ENCODE measurements around the gene GADD45A.

Gene GADD45A

GRCh38 chr1:67710417-67710816, 25.4 kb downstream of the GADD45A start:
- Histone ChIP-seq H3K27ac (ENCODE audit: extremely low read depth, low read depth, low read length) (no peak overlapping the region), H3K4me1 (ENCODE audit: control insufficient read depth, insufficient read depth, low read length) (peaks cover 15% of the 10 kb centered on the region), H3K36me3 (ENCODE audit: control insufficient read depth in 2 of 2, insufficient read depth in 1 of 2, low read length in 2 of 2) (peaks cover 0 to 4% of the 10 kb centered on the region in 2 experiments; a peak in 1 of 3 replicates), H3K4me3 (ENCODE audit: low read depth, low read length) (no peak overlapping the region), H3K9me3 (ENCODE audit: control insufficient read depth, insufficient read depth, low read depth, low read length) (no peaks in the 10 kb centered on the region)
- CTCF ChIA-PET = no interaction called here
- TF ChIP-seq ZBTB8A (tag by site-specific recombination; IDR thresholded peaks at IDR 0.05) (no peak), ZNF501 (tag by site-specific recombination; IDR thresholded peaks at IDR 0.05) (no peak), ZNF776 (tag by site-specific recombination; IDR thresholded peaks at IDR 0.05; ENCODE audit: borderline replicate concordance) (no peak), SP7 (tag by site-specific recombination; IDR thresholded peaks at IDR 0.05) (no peak), BCL6B (tag by site-specific recombination; IDR thresholded peaks at IDR 0.05) (no peak), ZNF157 (tag by site-specific recombination; IDR thresholded peaks at IDR 0.05) (no peak), ZNF132 (tag by site-specific recombination; IDR thresholded peaks at IDR 0.05; ENCODE audit: borderline replicate concordance) (no peak), ZBTB7A (tag by site-specific recombination; IDR thresholded peaks at IDR 0.05; ENCODE audit: low read depth) (no peak), ZNF16 (tag by site-specific recombination; IDR thresholded peaks at IDR 0.05; ENCODE audit: low read depth) (no peak), SP3 (tag by site-specific recombination; IDR thresholded peaks at IDR 0.05) (no peak), ATF2 (tag by site-specific recombination; IDR thresholded peaks at IDR 0.05; ENCODE audit: low read depth) (no peak), PRDM1 (tag by site-specific recombination; IDR thresholded peaks at IDR 0.05) (no peak), ZNF112 (tag by site-specific recombination; IDR thresholded peaks at IDR 0.05) (no peak), ZFP37 (tag by site-specific recombination; IDR thresholded peaks at IDR 0.05) (no peak), KLF16 (tag by site-specific recombination; IDR thresholded peaks at IDR 0.05) (no peak)
- TF ChIP-seq, protein P1, sequence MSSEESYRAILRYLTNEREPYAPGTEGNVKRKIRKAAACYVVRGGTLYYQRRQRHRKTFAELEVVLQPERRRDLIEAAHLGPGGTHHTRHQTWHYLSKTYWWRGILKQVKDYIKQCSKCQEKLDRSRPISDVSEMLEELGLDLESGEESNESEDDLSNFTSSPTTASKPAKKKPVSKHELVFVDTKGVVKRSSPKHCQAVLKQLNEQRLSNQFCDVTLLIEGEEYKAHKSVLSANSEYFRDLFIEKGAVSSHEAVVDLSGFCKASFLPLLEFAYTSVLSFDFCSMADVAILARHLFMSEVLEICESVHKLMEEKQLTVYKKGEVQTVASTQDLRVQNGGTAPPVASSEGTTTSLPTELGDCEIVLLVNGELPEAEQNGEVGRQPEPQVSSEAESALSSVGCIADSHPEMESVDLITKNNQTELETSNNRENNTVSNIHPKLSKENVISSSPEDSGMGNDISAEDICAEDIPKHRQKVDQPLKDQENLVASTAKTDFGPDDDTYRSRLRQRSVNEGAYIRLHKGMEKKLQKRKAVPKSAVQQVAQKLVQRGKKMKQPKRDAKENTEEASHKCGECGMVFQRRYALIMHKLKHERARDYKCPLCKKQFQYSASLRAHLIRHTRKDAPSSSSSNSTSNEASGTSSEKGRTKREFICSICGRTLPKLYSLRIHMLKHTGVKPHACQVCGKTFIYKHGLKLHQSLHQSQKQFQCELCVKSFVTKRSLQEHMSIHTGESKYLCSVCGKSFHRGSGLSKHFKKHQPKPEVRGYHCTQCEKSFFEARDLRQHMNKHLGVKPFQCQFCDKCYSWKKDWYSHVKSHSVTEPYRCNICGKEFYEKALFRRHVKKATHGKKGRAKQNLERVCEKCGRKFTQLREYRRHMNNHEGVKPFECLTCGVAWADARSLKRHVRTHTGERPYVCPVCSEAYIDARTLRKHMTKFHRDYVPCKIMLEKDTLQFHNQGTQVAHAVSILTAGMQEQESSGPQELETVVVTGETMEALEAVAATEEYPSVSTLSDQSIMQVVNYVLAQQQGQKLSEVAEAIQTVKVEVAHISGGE (tag by site-specific recombination; conservative IDR thresholded peaks at IDR 0.05; ENCODE audit: low read depth) = no peak
- POLR2A ChIA-PET = no interaction called here

DNA sequence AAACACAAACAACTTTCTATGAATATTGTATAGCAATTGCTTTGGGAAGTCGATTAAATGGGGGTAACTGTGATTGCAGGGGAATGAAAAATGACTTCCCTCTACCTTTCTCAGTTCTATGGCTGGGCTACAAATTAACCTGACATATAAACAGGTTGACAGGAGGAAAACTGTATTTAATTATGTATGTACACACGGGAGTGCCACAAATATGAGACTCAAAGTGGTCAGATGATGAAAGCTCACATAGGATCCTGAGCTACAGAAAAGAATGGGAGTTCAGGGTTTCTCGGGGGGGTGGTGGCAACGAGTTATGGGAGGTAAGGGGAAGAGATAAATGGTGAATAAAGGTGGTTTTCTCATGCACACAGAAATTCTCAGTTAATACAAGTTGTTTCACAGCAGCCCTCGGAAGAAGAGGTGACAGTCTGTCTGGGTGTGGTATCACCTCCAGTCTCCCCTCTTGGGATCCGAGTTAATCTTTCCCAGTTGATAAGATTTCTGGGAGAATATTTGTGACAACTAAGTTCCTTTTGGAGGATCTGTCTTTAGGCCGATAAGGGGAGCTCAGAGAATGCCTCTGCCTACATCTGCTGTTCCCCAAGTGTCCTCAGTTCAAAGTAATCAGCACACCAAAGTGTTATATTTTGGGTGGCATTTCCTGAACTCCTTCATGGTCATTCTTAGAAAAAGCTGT, 26.3 kb downstream of the GADD45A start:
- H3K27ac ChIP-seq (ENCODE audit: extremely low read depth, low read depth, low read length) = no peak overlapping the region
- POLR2A ChIA-PET = no interaction called here
- CTCF ChIA-PET = interaction anchor here (0.7 to 1.6 kb wide), 4 partner anchors 10 to 60 kb away, joined by 3 to 6 read pairs (median 4); no protein-coding TSS in a partner anchor

More for the DNA sequence above, 26.3 kb downstream of the GADD45A start:
- H3K36me3 ChIP-seq (ENCODE audit: control insufficient read depth in 2 of 2, insufficient read depth in 1 of 2, low read length in 2 of 2) = no peaks in the 10 kb centered on the region
- no peaks in the 10 kb centered on the region for H3K9me3 ChIP-seq (ENCODE audit: control insufficient read depth, insufficient read depth, low read depth, low read length)
- H3K4me3 ChIP-seq (ENCODE audit: low read depth, low read length) = no peak overlapping the region
- TF ChIP-seq ZNF324 (tag by site-specific recombination; IDR thresholded peaks at IDR 0.05) (no peak), HOXC10 (CRISPR knock-in tag; IDR thresholded peaks at IDR 0.05) (no peak), PRDM10 (tag by site-specific recombination; IDR thresholded peaks at IDR 0.05) (peak; percentile 97), WT1 (tag by site-specific recombination; IDR thresholded peaks at IDR 0.05) (peak; percentile 62)
- peaks cover 15% of the 10 kb centered on the region for H3K4me1 ChIP-seq (ENCODE audit: control insufficient read depth, insufficient read depth, low read length)
